ENCODE results near the gene VPS33A.
A peak's percentile ranks its signal among the peaks of the same experiment; 100 is the strongest.

Gene VPS33A

DNA sequence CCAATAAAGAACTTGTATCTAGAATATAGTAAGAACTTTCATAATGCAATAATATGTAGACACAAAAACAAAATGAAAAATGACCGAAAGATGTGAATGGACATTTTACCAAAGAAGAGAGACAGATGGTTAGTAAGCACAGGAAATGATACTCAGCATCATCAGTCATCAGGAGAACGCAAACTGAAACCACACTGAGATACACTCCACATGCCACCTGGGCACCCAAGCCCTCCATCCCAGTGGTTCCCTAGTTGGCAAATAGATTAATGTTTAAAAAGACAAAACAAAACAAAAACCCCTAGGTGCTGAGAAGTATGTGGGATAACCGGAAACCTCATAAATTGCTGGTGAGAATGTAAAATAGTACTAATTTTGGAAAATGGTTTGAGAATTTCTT lies 26.8 kb upstream of the VPS33A start:
- ChIA-PET POLR2A (ENCODE audit: low non-redundant PET) (no interaction called here), CTCF (no interaction called here)
- H3K27ac ChIP-seq = no peak overlapping the region
- no peak for TF ChIP-seq CTCF (conservative IDR thresholded peaks at IDR 0.05; ENCODE audit: low read depth)
- no peak for DNase-seq (ENCODE audit: low spot score)

DNA sequence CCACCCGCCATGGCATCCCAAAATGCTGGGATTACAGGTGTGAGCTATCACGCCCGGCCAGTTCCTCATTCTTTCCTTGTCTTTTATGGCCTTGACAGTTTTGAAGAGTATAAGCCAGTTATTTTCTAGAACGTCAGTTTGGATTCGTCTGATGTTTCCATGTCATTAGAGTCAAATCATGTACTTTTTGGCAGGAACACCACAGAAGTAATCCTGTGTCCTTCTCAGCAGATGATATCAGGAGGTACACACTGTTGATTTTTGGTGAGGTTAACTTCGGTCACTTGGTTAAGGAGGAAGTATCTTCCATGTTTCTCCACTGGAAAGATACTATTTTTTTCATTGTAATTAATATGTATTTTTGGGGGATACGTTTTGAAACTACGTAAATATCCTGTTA lies 25.1 kb upstream of the VPS33A start:
- no peak overlapping the region for H3K27ac ChIP-seq
- no peak for TF ChIP-seq CTCF (conservative IDR thresholded peaks at IDR 0.05; ENCODE audit: low read depth)
- ChIA-PET POLR2A (ENCODE audit: low non-redundant PET) (no interaction called here), CTCF (no interaction called here)
- no peak for DNase-seq (ENCODE audit: low spot score)

DNA sequence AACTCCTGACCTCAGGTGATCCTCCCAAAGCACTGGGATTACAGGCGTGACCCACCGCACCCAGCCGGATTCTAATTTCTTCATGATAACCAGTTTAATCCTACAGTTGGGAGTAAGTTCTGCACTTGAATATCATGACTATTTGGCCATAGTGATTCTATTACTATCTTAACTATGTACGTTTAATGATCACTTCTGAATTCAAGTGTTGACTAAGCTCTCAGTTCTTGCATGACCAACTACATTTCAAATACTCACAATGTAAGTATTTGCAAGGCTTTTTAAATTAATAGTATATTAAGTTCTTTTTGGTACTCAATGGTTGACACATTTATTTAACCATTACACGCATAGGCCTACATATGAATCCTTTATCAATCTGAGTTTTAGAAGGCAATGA lies 17.4 kb upstream of the VPS33A start:
- no peak for DNase-seq (ENCODE audit: low spot score)
- POLR2A ChIA-PET (ENCODE audit: low non-redundant PET) = no interaction called here
- no peak overlapping the region for H3K27ac ChIP-seq
- CTCF ChIA-PET = no interaction called here
- no peak for TF ChIP-seq CTCF (conservative IDR thresholded peaks at IDR 0.05; ENCODE audit: low read depth)

GRCh38 chr12:122282061-122282460 lies 15.8 kb upstream of the VPS33A start:
- ChIA-PET POLR2A (ENCODE audit: low non-redundant PET) (no interaction called here), CTCF (no interaction called here)
- no peak overlapping the region for H3K27ac ChIP-seq
- DNase-seq (ENCODE audit: low spot score) = no peak
- no peak for TF ChIP-seq CTCF (conservative IDR thresholded peaks at IDR 0.05; ENCODE audit: low read depth)

DNA sequence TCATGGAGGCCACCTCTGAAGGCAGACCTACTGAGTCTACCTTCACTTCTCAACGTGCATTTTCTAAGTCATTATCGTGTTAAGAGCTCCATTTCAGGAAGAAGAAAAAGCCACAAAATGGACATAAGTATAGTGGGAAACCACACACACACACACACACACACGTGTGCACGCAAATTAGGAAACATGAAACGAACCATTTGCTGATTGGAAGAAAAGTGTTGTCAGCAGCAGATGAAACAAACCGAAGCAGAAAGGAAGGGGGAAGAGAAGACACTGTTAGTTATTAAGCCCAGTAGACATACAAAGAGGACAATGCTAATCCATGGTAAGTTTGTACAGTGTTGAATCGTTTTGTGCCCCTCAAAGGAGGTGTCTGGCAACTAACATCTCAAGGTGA lies 9.9 kb upstream of the VPS33A start:
- ChIA-PET CTCF (no interaction called here), POLR2A (ENCODE audit: low non-redundant PET) (no interaction called here)
- no peak overlapping the region for H3K27ac ChIP-seq
- TF ChIP-seq CTCF (conservative IDR thresholded peaks at IDR 0.05; ENCODE audit: low read depth) = no peak
- no peak for DNase-seq (ENCODE audit: low spot score)

GRCh38 chr12:122275459-122275858 lies 9.2 kb upstream of the VPS33A start:
- ChIA-PET CTCF (interaction anchor here (0.6 kb wide), 1 partner anchor 47 kb away, joined by 3 read pairs; no protein-coding TSS in a partner anchor), POLR2A (ENCODE audit: low non-redundant PET) (no interaction called here)
- DNase-seq (ENCODE audit: low spot score) = no peak
- no peak for TF ChIP-seq CTCF (conservative IDR thresholded peaks at IDR 0.05; ENCODE audit: low read depth)
- no peak overlapping the region for H3K27ac ChIP-seq

DNA sequence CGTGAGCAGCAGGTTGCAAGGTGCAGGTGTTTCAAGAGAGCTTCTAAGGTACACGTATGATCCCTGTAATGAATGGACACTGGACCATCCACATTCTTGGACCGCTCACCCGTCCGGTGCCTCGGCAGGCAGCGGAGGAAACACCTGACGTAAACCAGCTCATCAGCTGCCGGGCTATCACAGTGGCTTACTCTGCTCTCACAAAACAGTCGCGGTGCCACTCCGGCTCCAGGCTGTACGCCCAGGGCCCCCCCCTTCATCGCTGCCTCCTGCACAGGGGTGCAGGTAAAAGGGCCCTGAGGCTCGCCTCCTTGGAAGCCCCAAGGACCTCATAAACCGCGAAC lies 436 bp downstream of the VPS33A start:
- peak; percentile 41 for DNase-seq (ENCODE audit: low spot score)
- ChIA-PET POLR2A (ENCODE audit: low non-redundant PET) (interaction anchor here (0.9 kb wide), 1 partner anchor 15 kb away, joined by 4 read pairs; no protein-coding TSS in a partner anchor), CTCF (no interaction called here)
- no peak for TF ChIP-seq CTCF (conservative IDR thresholded peaks at IDR 0.05; ENCODE audit: low read depth)
- peak overlapping the region; percentile 87 for H3K27ac ChIP-seq

All from RWPE1 (cell line).